ENCODE data around the gene OR2L2. TPM values are rescaled to one million over a fixed set of nuclear protein-coding genes. Genes with fewer than 3 reads are reported as not detected.

OR2L2 gene, protein sequence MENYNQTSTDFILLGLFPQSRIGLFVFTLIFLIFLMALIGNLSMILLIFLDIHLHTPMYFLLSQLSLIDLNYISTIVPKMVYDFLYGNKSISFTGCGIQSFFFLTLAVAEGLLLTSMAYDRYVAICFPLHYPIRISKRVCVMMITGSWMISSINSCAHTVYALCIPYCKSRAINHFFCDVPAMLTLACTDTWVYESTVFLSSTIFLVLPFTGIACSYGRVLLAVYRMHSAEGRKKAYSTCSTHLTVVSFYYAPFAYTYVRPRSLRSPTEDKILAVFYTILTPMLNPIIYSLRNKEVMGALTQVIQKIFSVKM
- 0.33 TPM in 1 of 2 replicates, not detected in the other for total RNA-seq (2011; cell fraction: chromatin; rRNA removed; ENCODE audit: low replicate concordance)
- total RNA-seq (2011; cell fraction: nucleolus; rRNA removed): not detected in 2 replicates
- 0.53 TPM in 1 of 2 replicates, not detected in the other for total RNA-seq (2011; cell fraction: nucleoplasm; rRNA removed)
- total RNA-seq (2014; rRNA removed) (0.05 TPM in 1 of 2 replicates, not detected in the other), total RNA-seq (2014; rRNA removed; fragmentation: Illumina TruSeq; extraction: Trizol) (not detected in 2 replicates), total RNA-seq (2015; rRNA removed; fragmentation: Illumina TruSeq; extraction: Trizol) (not detected in 2 replicates), total RNA-seq (2021) (0.09 TPM in 1 of 2 replicates, not detected in the other), polyA plus RNA-seq (2011; rRNA removed) (0.07 and 0.14 TPM in 2 replicates), polyA plus RNA-seq (2014; fragmentation: Illumina TruSeq; extraction: Trizol) (0.04 TPM in 1 of 2 replicates, not detected in the other), polyA plus RNA-seq (2014; fragmentation: Nextera tagmentation; extraction: Ambion mirVana) (not detected), polyA plus RNA-seq (2014; rRNA removed) (not detected in 2 replicates), polyA minus RNA-seq (2011; rRNA and poly(A)+ RNA removed) (not detected in 2 replicates), Bru-seq, nascent RNA (percentile 8 among the genes with signal in this experiment), BruChase-seq, experiment 1, labeled RNA remaining after a 2-hour chase (percentile 7 among the genes with signal in this experiment), BruChase-seq, experiment 2, labeled RNA remaining after a 6-hour chase (percentile 15 among the genes with signal in this experiment)
- 0.04 TPM in 1 of 2 replicates, not detected in the other for polyA plus RNA-seq (2011; cell fraction: cytosol; rRNA removed)
- 0.17 TPM in 1 of 2 replicates, not detected in the other for polyA plus RNA-seq (2011; cell fraction: nucleus; rRNA removed)
- polyA plus RNA-seq (2012): 0.03 TPM in 1 of 2 replicates, not detected in the other
- not detected in 2 replicates for polyA minus RNA-seq (2011; cell fraction: cytosol; rRNA and poly(A)+ RNA removed)
- 0.13 TPM in 1 of 2 replicates, not detected in the other for polyA minus RNA-seq (2011; cell fraction: nucleus; rRNA and poly(A)+ RNA removed)
- long read RNA-seq, experiment 1: 0 reads
- long read RNA-seq, experiment 2: 0 reads
- long read RNA-seq, experiment 3: 0 reads

DNA sequence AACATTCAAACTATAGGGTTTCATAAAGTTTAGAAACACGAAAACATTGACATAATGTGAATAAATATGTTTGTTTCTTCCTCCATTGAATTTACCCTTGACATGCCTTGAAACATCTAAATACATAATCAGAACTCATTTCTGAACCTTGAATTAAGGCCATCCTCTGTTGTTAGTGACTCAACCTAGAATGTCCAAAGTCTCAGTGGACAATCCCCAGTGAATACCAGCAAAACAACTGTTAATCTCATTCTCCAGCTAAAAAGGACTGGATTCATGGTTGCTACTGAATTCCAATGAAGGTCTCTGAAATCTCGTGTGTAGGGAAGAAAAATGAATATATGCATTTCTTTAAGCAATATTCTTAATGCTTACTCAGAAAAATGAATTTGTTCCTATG, at the start of gene OR2L2:
Gene OR2L2, plus strand, starts transcription at position 301 of the 400 bp plus-strand sequence. CDS start 8,198 bp downstream, outside the sequence.
- H3K79me2 ChIP-seq (ENCODE audit: control insufficient read depth, insufficient read depth, low read length): no peaks in the 10 kb centered on the region
- ATAC-seq (no peak), FAIRE-seq (no peak), DNase-seq (ENCODE audit: extremely low read depth in 1 of 4, low spot score in 3 of 4) (no peak)
- H3K9me3 ChIP-seq (replicated peaks; ENCODE audit: control insufficient read depth, insufficient read depth, low read depth, low read length): peaks cover 6% of the 10 kb centered on the region
- 0% methylated on average over 2 of the region's 2 CpGs for WGBS (ENCODE audit: insufficient coverage, low coverage, missing lambda C conversion rate)
- ChIA-PET POLR2A (interaction anchor here (0.7 kb wide), 1 partner anchor 25 kb away, joined by 3 read pairs; no protein-coding TSS in a partner anchor), CTCF (ENCODE audit: low intra/inter-chr PET ratio) (no interaction called here)
- in situ Hi-C loops (cut with MboI): no loop called here
- intact Hi-C loops (cut with micrococcal nuclease): no loop called here
- H4K20me1 ChIP-seq (replicated peaks; ENCODE audit: control insufficient read depth, insufficient read depth, low read length): no peaks in the 10 kb centered on the region
- H3K36me3 ChIP-seq (ENCODE audit: control insufficient read depth, insufficient read depth, low read length): no peaks in the 10 kb centered on the region
- H3K9ac ChIP-seq (ENCODE audit: insufficient read depth in 1 of 2, low read depth in 2 of 2, low read length in 2 of 2): no peak within 1 kb of the TSS
- no TSS peak for BruUV-seq (replicated peaks)
- no peaks in the 10 kb centered on the region for H3K27me3 ChIP-seq (ENCODE audit: control insufficient read depth in 2 of 2, insufficient read depth in 2 of 2, low read length in 2 of 2)
- no peaks in the 10 kb centered on the region for H3K4me1 ChIP-seq (replicated peaks in 1 of 2; ENCODE audit: control insufficient read depth in 2 of 2, insufficient read depth in 2 of 2, low read length in 2 of 2)
- no peak within 1 kb of the TSS for H3K4me3 ChIP-seq
- H2AFZ ChIP-seq (ENCODE audit: low read depth, low read length): no peak within 1 kb of the TSS
- H3K9me1 ChIP-seq (ENCODE audit: control insufficient read depth, insufficient read depth, low read length): no peaks in the 10 kb centered on the region
- no peak within 1 kb of the TSS for H3K27ac ChIP-seq (ENCODE audit: extremely low read depth, low read depth, low read length)
- H3K4me2 ChIP-seq (ENCODE audit: insufficient read depth, low read length): no peak within 1 kb of the TSS
- TF ChIP-seq, protein P1, sequence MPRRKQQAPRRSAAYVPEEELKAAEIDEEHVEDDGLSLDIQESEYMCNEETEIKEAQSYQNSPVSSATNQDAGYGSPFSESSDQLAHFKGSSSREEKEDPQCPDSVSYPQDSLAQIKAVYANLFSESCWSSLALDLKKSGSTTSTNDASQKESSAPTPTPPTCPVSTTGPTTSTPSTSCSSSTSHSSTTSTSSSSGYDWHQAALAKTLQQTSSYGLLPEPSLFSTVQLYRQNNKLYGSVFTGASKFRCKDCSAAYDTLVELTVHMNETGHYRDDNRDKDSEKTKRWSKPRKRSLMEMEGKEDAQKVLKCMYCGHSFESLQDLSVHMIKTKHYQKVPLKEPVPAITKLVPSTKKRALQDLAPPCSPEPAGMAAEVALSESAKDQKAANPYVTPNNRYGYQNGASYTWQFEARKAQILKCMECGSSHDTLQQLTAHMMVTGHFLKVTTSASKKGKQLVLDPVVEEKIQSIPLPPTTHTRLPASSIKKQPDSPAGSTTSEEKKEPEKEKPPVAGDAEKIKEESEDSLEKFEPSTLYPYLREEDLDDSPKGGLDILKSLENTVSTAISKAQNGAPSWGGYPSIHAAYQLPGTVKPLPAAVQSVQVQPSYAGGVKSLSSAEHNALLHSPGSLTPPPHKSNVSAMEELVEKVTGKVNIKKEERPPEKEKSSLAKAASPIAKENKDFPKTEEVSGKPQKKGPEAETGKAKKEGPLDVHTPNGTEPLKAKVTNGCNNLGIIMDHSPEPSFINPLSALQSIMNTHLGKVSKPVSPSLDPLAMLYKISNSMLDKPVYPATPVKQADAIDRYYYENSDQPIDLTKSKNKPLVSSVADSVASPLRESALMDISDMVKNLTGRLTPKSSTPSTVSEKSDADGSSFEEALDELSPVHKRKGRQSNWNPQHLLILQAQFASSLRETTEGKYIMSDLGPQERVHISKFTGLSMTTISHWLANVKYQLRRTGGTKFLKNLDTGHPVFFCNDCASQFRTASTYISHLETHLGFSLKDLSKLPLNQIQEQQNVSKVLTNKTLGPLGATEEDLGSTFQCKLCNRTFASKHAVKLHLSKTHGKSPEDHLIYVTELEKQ (CRISPR knock-in tag; IDR thresholded peaks at IDR 0.05): no peak
- TF ChIP-seq NCOR1 (IDR thresholded peaks at IDR 0.05) (no peak), HMG20B (CRISPR knock-in tag; IDR thresholded peaks at IDR 0.05) (no peak)
- TF ChIP-seq, protein P2, sequence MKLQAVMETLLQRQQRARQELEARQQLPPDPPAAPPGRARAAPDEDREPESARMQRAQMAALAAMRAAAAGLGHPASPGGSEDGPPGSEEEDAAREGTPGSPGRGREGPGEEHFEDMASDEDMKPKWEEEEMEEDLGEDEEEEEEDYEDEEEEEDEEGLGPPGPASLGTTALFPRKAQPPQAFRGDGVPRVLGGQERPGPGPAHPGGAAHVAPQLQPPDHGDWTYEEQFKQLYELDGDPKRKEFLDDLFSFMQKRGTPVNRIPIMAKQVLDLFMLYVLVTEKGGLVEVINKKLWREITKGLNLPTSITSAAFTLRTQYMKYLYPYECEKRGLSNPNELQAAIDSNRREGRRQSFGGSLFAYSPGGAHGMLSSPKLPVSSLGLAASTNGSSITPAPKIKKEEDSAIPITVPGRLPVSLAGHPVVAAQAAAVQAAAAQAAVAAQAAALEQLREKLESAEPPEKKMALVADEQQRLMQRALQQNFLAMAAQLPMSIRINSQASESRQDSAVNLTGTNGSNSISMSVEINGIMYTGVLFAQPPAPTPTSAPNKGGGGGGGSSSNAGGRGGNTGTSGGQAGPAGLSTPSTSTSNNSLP (IDR thresholded peaks at IDR 0.05; ENCODE audit: borderline replicate concordance, low read depth, low read length): no peak

Measured in K562 (cell line).